Trophoblast cell (in vitro differentiated cells and primary cell): ENCODE results near the gene PSMC3IP. TPM values are rescaled to one million over a fixed set of nuclear protein-coding genes. Genes with fewer than 3 reads are reported as not detected.
"Not testable (repeated sequence)": the region's sequence is repeated elsewhere in the genome, so short reads cannot be mapped to it uniquely, and the experiment has no call there.

Experiments used
- DNase-seq, 2 donors: peaks; one replicate each; pipeline ENCODE4 v3.0.0-alpha.2; 2016
- H2AFZ ChIP-seq: 2 replicates; pipeline ENCODE4 v1.6.1; 2013; ENCODE audit warnings: low read length, moderate library complexity, mild to moderate bottlenecking; ENCODE audit not compliant: insufficient read depth, poor library complexity
- H2AK5ac ChIP-seq: 2 replicates; pipeline ENCODE4 v1.6.1; 2013; ENCODE audit warnings: mild to moderate bottlenecking, low read length
- H2BK120ac ChIP-seq: 2 replicates; pipeline ENCODE4 v1.6.1; 2013; ENCODE audit warnings: low read length, mild to moderate bottlenecking, moderate library complexity; ENCODE audit not compliant: insufficient read depth, poor library complexity
- H2BK12ac ChIP-seq: 2 replicates; pipeline ENCODE4 v1.6.1; 2013; ENCODE audit warnings: mild to moderate bottlenecking, low read length, moderate library complexity
- H2BK5ac ChIP-seq: 2 replicates; pipeline ENCODE4 v1.6.1; 2013; ENCODE audit warnings: low read length, low read depth, moderate library complexity, mild to moderate bottlenecking; ENCODE audit not compliant: poor library complexity
- H3K14ac ChIP-seq: 2 replicates; pipeline ENCODE4 v1.6.1; 2013; ENCODE audit warnings: mild to moderate bottlenecking, low read length
- H3K18ac ChIP-seq: 2 replicates; pipeline ENCODE4 v1.6.1; 2013; ENCODE audit warnings: mild to moderate bottlenecking, low read length
- H3K23ac ChIP-seq: 2 replicates; pipeline ENCODE4 v1.6.1; 2013; ENCODE audit warnings: low read length
- H3K27ac ChIP-seq: 2 replicates; pipeline ENCODE4 v1.5.1; 2013; ENCODE audit warnings: low read depth, mild to moderate bottlenecking, inconsistent platforms, low read length, moderate library complexity
- H3K27me3 ChIP-seq: 2 replicates; pipeline ENCODE4 v1.6.1; 2013; ENCODE audit warnings: inconsistent platforms, mild to moderate bottlenecking, low read length, moderate library complexity; ENCODE audit not compliant: insufficient read depth
- H3K36me3 ChIP-seq, 2 experiments: 1 replicate in 1 of 2; 2 replicates in 1 of 2; pipeline ENCODE4 v1.6.1; 2013; ENCODE audit warnings: low read length in 2 of 2, mild to moderate bottlenecking in 2 of 2, moderate library complexity in 1 of 2; ENCODE audit not compliant: insufficient read depth in 2 of 2, control insufficient read depth in 1 of 2
- H3K4ac ChIP-seq: 2 replicates; pipeline ENCODE4 v1.6.1; 2013; ENCODE audit warnings: low read depth, mild to moderate bottlenecking, low read length, moderate library complexity
- H3K4me1 ChIP-seq, 2 experiments: 1 replicate in 1 of 2; 2 replicates in 1 of 2; pipeline ENCODE4 v1.6.1; 2013; ENCODE audit warnings: low read length in 2 of 2, mild to moderate bottlenecking in 2 of 2, moderate library complexity in 1 of 2; ENCODE audit not compliant: insufficient read depth in 2 of 2, control insufficient read depth in 1 of 2
- H3K4me2 ChIP-seq: 2 replicates; pipeline ENCODE4 v1.6.1; 2013; ENCODE audit warnings: inconsistent platforms, mild to moderate bottlenecking, low read length, moderate library complexity
- H3K4me3 ChIP-seq: 2 replicates; pipeline ENCODE4 v1.5.1; 2013; ENCODE audit warnings: mild to moderate bottlenecking, low read depth, low read length, inconsistent platforms
- H3K79me1 ChIP-seq: one replicate; pipeline ENCODE4 v1.6.1; 2013; ENCODE audit warnings: low read length
- H3K79me2 ChIP-seq: 2 replicates; pipeline ENCODE4 v1.6.1; 2013; ENCODE audit warnings: low read length, mild to moderate bottlenecking; ENCODE audit not compliant: control insufficient read depth, insufficient read depth, poor library complexity
- H3K9ac ChIP-seq: 2 replicates; pipeline ENCODE4 v1.6.1; 2013; ENCODE audit warnings: mild to moderate bottlenecking, low read length
- H3K9me3 ChIP-seq: 2 replicates; pipeline ENCODE4 v1.6.1; 2013; ENCODE audit warnings: low read depth, mild to moderate bottlenecking, control low read depth, inconsistent platforms, low read length; ENCODE audit not compliant: insufficient read depth
- H4K12ac ChIP-seq: 2 replicates; pipeline ENCODE4 v1.6.1; 2013; ENCODE audit warnings: low read depth, mild to moderate bottlenecking, low read length, moderate library complexity
- H4K8ac ChIP-seq: 2 replicates; pipeline ENCODE4 v1.6.1; 2013; ENCODE audit warnings: low read depth, mild to moderate bottlenecking, low read length, moderate library complexity
- H4K91ac ChIP-seq: one replicate; pipeline ENCODE4 v1.6.1; 2013; ENCODE audit warnings: low read depth, mild to moderate bottlenecking, low read length, moderate library complexity
- WGBS: extraction: QIAGEN DNeasy Blood & Tissue Kit; methylation state at CpG from one replicate; pipeline ENCODE4 v1.1.7; 2013; ENCODE audit warnings: missing lambda C conversion rate; ENCODE audit not compliant: insufficient read length, insufficient coverage; ENCODE audit errors: extremely low coverage; 5-methylcytosine and 5-hydroxymethylcytosine counted together
- polyA plus RNA-seq: library from polyadenylated mRNA; stranded (reverse); fragments of 200-250 nt; gene quantifications from 2 replicates; pipeline ENCODE4 v1.2.3, GENCODE V29; 2013

PSMC3IP gene
- 15.2 and 16.2 TPM in 2 replicates for polyA plus RNA-seq

- WGBS = no CpG with 5 or more reads among the region's 52 CpGs
- peak within 1 kb of the TSS; percentile 96 for H3K9ac ChIP-seq
- peak within 1 kb of the TSS; percentile 5 for H2AK5ac ChIP-seq
- no peaks in the 10 kb centered on the region for H3K27me3 ChIP-seq
- peak within 1 kb of the TSS; percentile 77 for H3K27ac ChIP-seq
- H3K4me2 ChIP-seq = peak within 1 kb of the TSS; percentile 87
- peaks cover 35 to 54% of the 10 kb centered on the region in 2 experiments for H3K36me3 ChIP-seq
- peaks cover 8% of the 10 kb centered on the region for H3K79me2 ChIP-seq
- peak within 1 kb of the TSS; percentile 78 for H2BK120ac ChIP-seq
- H3K23ac ChIP-seq = peak within 1 kb of the TSS; percentile 44
- peak within 1 kb of the TSS; percentile 82 for H3K4ac ChIP-seq
- peak within 1 kb of the TSS; percentile 88 for H3K14ac ChIP-seq
- H3K18ac ChIP-seq = peak within 1 kb of the TSS; percentile 83
- peak within 1 kb of the TSS; percentile 82 for H3K4me3 ChIP-seq
- no peak within 1 kb of the TSS for H2BK12ac ChIP-seq
- H2BK5ac ChIP-seq = peak within 1 kb of the TSS; percentile 70
- H3K79me1 ChIP-seq = peaks cover 3% of the 10 kb centered on the region
- no peaks in the 10 kb centered on the region for H3K9me3 ChIP-seq
- H3K4me1 ChIP-seq = peaks cover 2 to 5% of the 10 kb centered on the region in 2 experiments
- H4K8ac ChIP-seq = peak within 1 kb of the TSS; percentile 95
- DNase-seq = peak; percentile 96 to 97
- H4K12ac ChIP-seq = peak within 1 kb of the TSS; percentile 89
- H2AFZ ChIP-seq = peak within 1 kb of the TSS; percentile 96
- H4K91ac ChIP-seq = peak within 1 kb of the TSS; percentile 53
These were observed at the start of gene PSMC3IP for GRCh38 chr17:42577532-42578281. TSS of gene PSMC3IP (minus strand) at chr17:42577729. CDS start at chr17:42577686, 43 bp downstream.

GRCh38 chr17:42623732-42624596 lies 46.4 kb upstream of the PSMC3IP start:
- no peak overlapping the region for H4K8ac ChIP-seq
- H3K4me3 ChIP-seq = no peak overlapping the region
- no peak overlapping the region for H2AK5ac ChIP-seq
- no peak overlapping the region for H3K4me2 ChIP-seq
- H4K91ac ChIP-seq = no peak overlapping the region
- no peaks in the 10 kb centered on the region for H3K4me1 ChIP-seq
- H3K79me2 ChIP-seq = no peaks in the 10 kb centered on the region
- H3K4ac ChIP-seq = no peak overlapping the region
- no peaks in the 10 kb centered on the region for H3K79me1 ChIP-seq
- H3K36me3 ChIP-seq = no peaks in the 10 kb centered on the region
- no CpG with 5 or more reads among the region's 7 CpGs for WGBS
- H2AFZ ChIP-seq = no peak overlapping the region
- no peak overlapping the region for H2BK5ac ChIP-seq
- H3K23ac ChIP-seq = no peak overlapping the region
- H3K27me3 ChIP-seq = no peaks in the 10 kb centered on the region
- no peak overlapping the region for H3K18ac ChIP-seq
- no peak overlapping the region for H2BK120ac ChIP-seq
- no peak overlapping the region for H3K9ac ChIP-seq
- no peak overlapping the region for H3K14ac ChIP-seq
- no peak for DNase-seq
- no peak overlapping the region for H2BK12ac ChIP-seq
- H4K12ac ChIP-seq = no peak overlapping the region
- H3K27ac ChIP-seq = no peak overlapping the region
- peaks cover 2% of the 10 kb centered on the region for H3K9me3 ChIP-seq

- no peak overlapping the region for H3K4me3 ChIP-seq
- WGBS = no CpG with 5 or more reads among the region's 2 CpGs
- no peak overlapping the region for H3K4me2 ChIP-seq
- no peak overlapping the region for H3K23ac ChIP-seq
- no peak overlapping the region for H3K9ac ChIP-seq
- no peak overlapping the region for H3K14ac ChIP-seq
- H3K27me3 ChIP-seq = no peaks in the 10 kb centered on the region
- no peak overlapping the region for H2BK120ac ChIP-seq
- H3K36me3 ChIP-seq = no peaks in the 10 kb centered on the region
- no peak overlapping the region for H2AK5ac ChIP-seq
- no peak overlapping the region for H2AFZ ChIP-seq
- no peak overlapping the region for H4K12ac ChIP-seq
- no peaks in the 10 kb centered on the region for H3K4me1 ChIP-seq
- H3K9me3 ChIP-seq = peaks cover 2% of the 10 kb centered on the region
- no peak overlapping the region for H3K27ac ChIP-seq
- H2BK5ac ChIP-seq = no peak overlapping the region
- H2BK12ac ChIP-seq = no peak overlapping the region
- no peak overlapping the region for H3K18ac ChIP-seq
- H3K79me2 ChIP-seq = no peaks in the 10 kb centered on the region
- no peak overlapping the region for H4K8ac ChIP-seq
- DNase-seq = no peak
- no peak overlapping the region for H3K4ac ChIP-seq
- H4K91ac ChIP-seq = no peak overlapping the region
- no peaks in the 10 kb centered on the region for H3K79me1 ChIP-seq
These were observed 45.7 kb upstream of the PSMC3IP start for GRCh38 chr17:42623271-42623670.

GRCh38 chr17:42621987-42622386 lies 44.5 kb upstream of the PSMC3IP start:
- not testable (repeated sequence) for H3K4me2 ChIP-seq, H3K79me1 ChIP-seq, H3K18ac ChIP-seq, DNase-seq, H2AFZ ChIP-seq, H4K8ac ChIP-seq, H2BK12ac ChIP-seq, H2AK5ac ChIP-seq, H3K27me3 ChIP-seq, H3K23ac ChIP-seq, H3K14ac ChIP-seq, H3K27ac ChIP-seq, H3K4me1 ChIP-seq, H3K36me3 ChIP-seq, H3K79me2 ChIP-seq, H4K12ac ChIP-seq, H2BK5ac ChIP-seq, H4K91ac ChIP-seq, H3K9me3 ChIP-seq, H3K4me3 ChIP-seq, H2BK120ac ChIP-seq, H3K9ac ChIP-seq, H3K4ac ChIP-seq
- WGBS = no CpG with 5 or more reads among the region's 3 CpGs
